Mucosa of rectum (tissue), 2 donors: Measurements from ENCODE around the gene GPRASP1.
"Not testable (repeated sequence)": the region's sequence is repeated elsewhere in the genome, so short reads cannot be mapped to it uniquely, and the experiment has no call there.

Experiments
- H3K27ac ChIP-seq, 2 donors: one replicate each; pipeline ENCODE4 v1.7.0; 2013; ENCODE audit warnings: inconsistent platforms in 2 of 2, low read depth in 2 of 2, low read length in 2 of 2
- H3K27me3 ChIP-seq, 2 donors: one replicate each; pipeline ENCODE4 v1.7.0; 2013; ENCODE audit warnings: low read length in 2 of 2; ENCODE audit not compliant: control insufficient read depth in 2 of 2, insufficient read depth in 2 of 2
- H3K36me3 ChIP-seq, 2 donors: one replicate each; pipeline ENCODE4 v1.7.0; 2013; ENCODE audit warnings: low read length in 2 of 2; ENCODE audit not compliant: control insufficient read depth in 2 of 2, insufficient read depth in 2 of 2
- H3K4me1 ChIP-seq, 2 donors: one replicate each; pipeline ENCODE4 v1.7.0; 2013; ENCODE audit warnings: low read length in 2 of 2, mild to moderate bottlenecking in 1 of 2; ENCODE audit not compliant: control insufficient read depth in 2 of 2, insufficient read depth in 2 of 2
- H3K4me3 ChIP-seq, 2 donors: one replicate each; pipeline ENCODE4 v1.7.0; 2013; ENCODE audit warnings: low read length in 2 of 2
- H3K9ac ChIP-seq, 2 donors: one replicate each; pipeline ENCODE4 v1.7.0; 2013; ENCODE audit warnings: low read length in 2 of 2, low read depth in 1 of 2, mild to moderate bottlenecking in 1 of 2
- H3K9me3 ChIP-seq, 2 donors: one replicate each; pipeline ENCODE4 v1.7.0; 2013; ENCODE audit warnings: low read length in 2 of 2; ENCODE audit not compliant: control insufficient read depth in 2 of 2
- donor health status: healthy.
- donor health status: Normal muscosa, but diverticular disease.

GPRASP1 gene

DNA sequence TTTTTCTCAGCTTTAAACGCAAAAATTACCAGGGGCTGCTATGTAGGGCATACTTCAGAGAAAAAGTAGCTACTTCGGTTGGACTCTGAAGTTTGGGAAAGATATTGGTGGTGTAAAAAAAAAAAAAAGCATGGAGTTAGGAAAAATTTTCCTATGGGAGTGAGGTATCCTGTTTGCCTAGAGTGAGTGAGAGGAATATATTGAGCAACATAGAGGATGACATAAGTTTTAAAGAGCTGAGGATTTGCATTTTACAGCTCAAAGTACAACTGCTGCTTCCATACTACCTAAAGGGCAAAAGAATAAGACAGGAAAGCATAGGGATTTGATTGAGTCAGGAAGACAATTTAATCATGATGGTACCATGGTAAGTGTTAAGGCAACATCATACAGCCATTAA is 7.3 kb downstream of the GPRASP1 start:
- Histone ChIP-seq H3K4me1 (peaks cover 0 to 4% of the 10 kb centered on the region in 2 donors), H3K27me3 (no peaks in the 10 kb centered on the region), H3K9me3 (no peaks in the 10 kb centered on the region), H3K27ac (no peak overlapping the region), H3K36me3 (no peaks in the 10 kb centered on the region), H3K9ac (no peak overlapping the region), H3K4me3 (no peak overlapping the region)

DNA sequence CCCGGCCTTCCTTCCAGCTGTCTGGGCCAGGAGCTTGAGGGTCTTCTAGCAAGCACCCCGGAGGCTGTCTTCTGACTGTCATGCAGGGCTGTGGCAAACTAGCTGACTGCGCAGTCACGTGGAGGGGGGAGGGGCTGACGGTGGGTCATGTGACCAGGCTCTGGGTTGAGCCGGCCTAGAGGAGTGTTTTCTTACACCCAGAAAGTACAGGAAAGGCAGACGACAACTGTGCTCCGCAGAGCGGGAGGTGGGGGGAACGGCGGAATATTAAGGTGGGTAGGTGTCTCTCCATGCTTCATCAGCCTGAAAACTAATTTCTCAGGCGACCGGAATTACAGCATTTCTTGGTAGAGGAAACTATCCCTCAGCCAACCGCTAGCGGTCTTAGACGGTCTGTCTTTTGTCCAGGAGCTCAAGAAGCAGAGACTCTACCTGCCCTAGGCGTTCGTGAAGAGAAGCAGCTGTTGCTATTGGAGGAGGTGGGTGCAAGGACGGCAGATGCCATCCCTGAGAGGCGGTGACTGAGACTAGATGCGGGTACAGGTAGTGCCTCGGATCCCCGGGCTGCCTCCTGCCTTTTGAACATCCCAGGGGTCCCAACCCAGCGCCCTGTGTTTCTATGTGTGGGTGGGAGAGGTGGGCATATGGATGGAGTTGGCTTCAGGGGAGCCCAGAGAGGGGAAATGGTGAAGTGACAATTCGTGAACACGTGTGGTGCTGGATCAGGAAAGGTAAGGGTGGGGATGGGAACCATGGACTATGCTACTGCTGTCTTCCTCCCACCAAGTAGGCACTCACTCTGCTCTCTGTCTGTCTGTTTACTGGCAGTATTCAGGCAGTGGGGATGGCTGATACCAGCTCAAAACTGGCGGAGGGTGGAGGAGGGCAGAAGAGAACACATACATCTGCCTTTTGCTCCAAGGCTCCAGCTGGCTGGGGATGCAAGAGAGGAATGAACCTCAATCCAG is 8.8 kb downstream of the GPRASP1 start:
- H3K27ac ChIP-seq, result peak overlapping the region; percentile 31 to 38
- peak overlapping the region; percentile 57 to 58 for H3K9ac ChIP-seq

DNA sequence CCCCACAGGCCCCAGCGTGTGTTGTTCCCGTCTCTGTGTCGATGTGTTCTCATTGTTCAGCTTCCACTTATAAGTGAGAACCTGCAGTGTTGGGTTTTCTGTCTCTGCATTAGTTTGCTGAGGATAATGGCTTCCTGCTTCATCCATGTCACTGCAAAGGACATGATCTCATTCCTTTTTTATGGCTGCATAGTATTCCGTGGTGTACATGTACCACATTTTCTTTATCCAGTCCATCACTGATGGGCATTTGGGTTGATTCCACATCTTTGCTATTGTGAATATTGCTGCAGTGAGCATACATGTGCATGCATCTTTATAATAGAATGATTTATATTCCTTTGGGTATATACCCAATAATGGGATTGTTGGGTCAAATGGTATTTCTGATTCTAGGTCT is 12.5 kb downstream of the GPRASP1 start:
- H3K9me3 ChIP-seq, H3K9ac ChIP-seq, H3K27me3 ChIP-seq, H3K4me1 ChIP-seq, H3K4me3 ChIP-seq, H3K36me3 ChIP-seq, H3K27ac ChIP-seq: not testable (repeated sequence)

More for the DNA sequence above, 8.8 kb downstream of the GPRASP1 start:
- no peaks in the 10 kb centered on the region for H3K9me3 ChIP-seq
- H3K4me3 ChIP-seq, result peak overlapping the region; percentile 63 to 81
- H3K36me3 ChIP-seq, result no peaks in the 10 kb centered on the region
- no peaks in the 10 kb centered on the region for H3K27me3 ChIP-seq
- H3K4me1 ChIP-seq, result peaks cover 0 to 4% of the 10 kb centered on the region in 2 donors

DNA sequence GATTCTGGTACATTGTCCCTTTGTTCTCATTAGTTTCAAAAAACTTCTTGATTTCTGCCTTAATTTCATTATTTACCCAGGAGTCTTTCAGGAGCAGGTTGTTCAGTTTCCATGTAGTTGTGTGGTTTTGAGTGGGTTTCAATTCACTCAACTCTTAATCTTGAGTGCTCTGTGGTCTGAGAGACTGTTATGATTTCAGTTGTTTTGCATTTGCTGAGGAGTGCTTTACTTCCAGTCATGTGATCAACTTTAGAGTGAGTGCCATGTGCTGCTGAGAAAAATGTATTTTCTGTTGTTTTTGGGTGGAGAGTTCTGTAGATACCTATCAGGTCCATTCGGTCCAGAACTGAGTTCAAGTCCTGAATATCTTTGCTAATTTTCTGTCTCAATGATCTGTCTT is 15.8 kb downstream of the GPRASP1 start:
- H3K9me3 ChIP-seq, H3K9ac ChIP-seq, H3K4me1 ChIP-seq, H3K27ac ChIP-seq, H3K27me3 ChIP-seq, H3K4me3 ChIP-seq, H3K36me3 ChIP-seq: not testable (repeated sequence)

DNA sequence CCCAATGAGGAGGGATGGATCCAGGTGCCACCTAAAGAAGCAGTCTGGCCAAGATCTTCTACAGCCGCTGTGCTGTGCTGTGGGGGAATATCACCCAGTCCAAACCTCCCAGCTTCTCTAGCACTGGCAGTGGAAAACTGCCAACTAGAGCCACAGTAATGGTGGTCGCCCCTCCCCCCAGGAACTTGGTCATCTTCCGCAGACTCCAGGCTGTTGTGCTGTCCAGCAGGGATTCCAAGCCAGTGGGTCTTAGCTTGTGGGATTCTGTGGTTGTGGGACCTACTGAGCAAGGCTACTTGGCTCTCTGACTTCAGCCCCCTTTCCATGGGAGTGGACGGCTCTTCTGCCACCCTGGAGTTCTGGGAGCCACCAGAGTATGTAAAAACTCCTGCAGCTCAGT is 18.2 kb downstream of the GPRASP1 start:
- H3K4me3 ChIP-seq, result no peak overlapping the region
- H3K9me3 ChIP-seq, result no peaks in the 10 kb centered on the region
- H3K27me3 ChIP-seq, result no peaks in the 10 kb centered on the region
- no peak overlapping the region for H3K27ac ChIP-seq
- no peaks in the 10 kb centered on the region for H3K4me1 ChIP-seq
- no peak overlapping the region for H3K9ac ChIP-seq
- H3K36me3 ChIP-seq, result no peaks in the 10 kb centered on the region

DNA sequence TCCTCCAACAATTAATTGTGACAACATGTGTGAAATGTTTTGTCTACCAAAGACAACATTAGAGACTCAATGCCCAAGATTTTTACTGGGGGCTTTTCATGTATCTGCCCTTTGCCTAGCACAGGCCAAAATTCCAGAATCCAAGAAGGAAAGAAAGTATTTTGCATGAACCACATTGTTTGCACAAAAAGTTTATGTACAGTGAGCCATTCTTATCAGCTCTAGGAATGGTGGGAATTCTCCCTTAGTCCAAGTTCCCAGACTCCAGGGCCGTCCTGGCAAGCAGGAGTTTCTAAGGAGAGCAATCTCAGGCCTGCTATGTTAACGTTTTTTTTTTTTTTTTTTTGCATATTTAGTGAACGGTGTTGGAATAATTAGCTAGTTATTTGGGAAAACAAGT is 21.6 kb downstream of the GPRASP1 start:
- Histone ChIP-seq H3K36me3 (no peaks in the 10 kb centered on the region), H3K27me3 (no peaks in the 10 kb centered on the region), H3K27ac (no peak overlapping the region)

DNA sequence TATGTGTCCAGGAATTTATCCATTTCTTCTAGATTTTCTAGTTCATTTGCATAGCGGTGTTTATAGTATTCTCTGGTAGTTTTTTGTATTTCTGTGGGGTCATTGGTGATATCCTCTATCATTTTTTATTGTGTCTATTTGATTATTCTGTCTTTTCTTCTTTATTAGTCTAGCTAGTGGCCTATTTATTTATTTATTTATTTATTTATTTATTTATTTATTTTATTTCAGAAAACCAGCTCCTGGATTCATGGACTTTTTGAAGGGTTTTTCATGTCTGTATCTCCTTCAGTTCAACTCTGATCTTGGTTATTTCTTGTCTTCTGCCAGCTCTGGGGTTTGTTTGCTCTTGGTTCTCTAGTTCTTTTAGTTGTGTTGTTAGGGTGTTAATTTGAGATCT is 26.2 kb downstream of the GPRASP1 start:
- not testable (repeated sequence) for H3K9ac ChIP-seq, H3K36me3 ChIP-seq, H3K4me1 ChIP-seq, H3K9me3 ChIP-seq, H3K4me3 ChIP-seq, H3K27ac ChIP-seq, H3K27me3 ChIP-seq

More for the DNA sequence above, 21.6 kb downstream of the GPRASP1 start:
- H3K9me3 ChIP-seq, result no peaks in the 10 kb centered on the region
- H3K9ac ChIP-seq, result no peak overlapping the region
- H3K4me1 ChIP-seq, result no peaks in the 10 kb centered on the region
- H3K4me3 ChIP-seq, result no peak overlapping the region

DNA sequence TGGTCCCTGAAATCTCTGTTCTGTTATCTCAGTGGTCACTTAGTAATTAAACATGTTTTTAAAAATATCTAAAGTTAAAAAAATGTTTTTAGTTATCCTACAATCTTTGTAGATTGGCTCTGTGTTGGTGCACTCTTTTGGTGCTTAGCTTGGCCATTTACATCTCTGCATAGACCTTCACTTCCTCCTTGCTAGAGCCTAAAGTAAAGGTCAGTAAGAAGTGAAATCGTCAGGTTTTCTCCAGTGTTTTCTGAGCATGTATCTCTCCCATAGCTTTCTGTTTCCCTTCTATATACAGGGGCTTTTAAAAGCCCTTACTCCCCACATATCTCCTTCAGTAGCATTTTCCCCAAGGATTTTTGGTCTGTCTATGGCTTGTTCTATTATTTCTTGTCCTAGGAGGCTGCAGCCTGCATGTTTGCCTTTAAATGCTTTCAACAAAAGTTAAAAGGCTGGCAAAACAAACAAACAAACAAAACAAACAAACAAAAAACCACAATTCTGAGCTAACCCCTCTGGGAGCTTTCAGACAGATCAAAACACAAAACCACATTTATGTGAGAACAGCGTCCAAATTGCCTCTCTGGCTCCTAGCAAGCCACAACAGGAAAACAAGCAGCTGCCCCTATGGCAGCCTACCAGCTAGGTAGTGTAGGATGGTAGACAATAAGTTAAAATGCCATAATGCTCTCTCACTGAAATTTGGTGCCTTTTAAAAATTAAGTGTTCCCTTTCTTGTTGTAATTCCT is 33.7 kb downstream of the GPRASP1 start:
- Histone ChIP-seq H3K9ac (no peak overlapping the region), H3K27me3 (no peaks in the 10 kb centered on the region), H3K9me3 (peaks cover 0 to 2% of the 10 kb centered on the region in 2 donors), H3K36me3 (no peaks in the 10 kb centered on the region), H3K27ac (no peak overlapping the region), H3K4me3 (no peak overlapping the region), H3K4me1 (no peaks in the 10 kb centered on the region)

DNA sequence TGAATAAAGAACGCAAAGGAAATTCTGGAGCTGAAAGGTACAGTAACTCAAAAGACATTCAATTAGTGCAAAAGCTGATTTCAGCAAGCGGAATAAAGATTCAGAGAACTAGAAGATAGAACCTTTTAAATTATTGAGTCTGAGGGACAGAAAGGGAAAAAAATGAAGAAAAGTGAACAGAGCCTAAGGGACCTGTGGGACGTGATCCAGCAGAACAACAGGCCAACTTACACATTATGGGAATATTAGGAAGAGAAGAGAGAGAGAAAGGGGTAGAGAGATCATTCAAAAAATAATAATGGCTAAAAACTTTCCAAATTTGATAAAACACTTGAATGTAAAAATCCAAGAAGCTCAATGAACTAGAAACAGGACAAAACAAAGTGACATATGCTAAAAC is 43.5 kb downstream of the GPRASP1 start:
- Histone ChIP-seq H3K9me3 (no peaks in the 10 kb centered on the region), H3K27me3 (no peaks in the 10 kb centered on the region), H3K27ac (no peak overlapping the region), H3K36me3 (no peaks in the 10 kb centered on the region), H3K4me1 (no peaks in the 10 kb centered on the region), H3K9ac (no peak overlapping the region), H3K4me3 (no peak overlapping the region)

DNA sequence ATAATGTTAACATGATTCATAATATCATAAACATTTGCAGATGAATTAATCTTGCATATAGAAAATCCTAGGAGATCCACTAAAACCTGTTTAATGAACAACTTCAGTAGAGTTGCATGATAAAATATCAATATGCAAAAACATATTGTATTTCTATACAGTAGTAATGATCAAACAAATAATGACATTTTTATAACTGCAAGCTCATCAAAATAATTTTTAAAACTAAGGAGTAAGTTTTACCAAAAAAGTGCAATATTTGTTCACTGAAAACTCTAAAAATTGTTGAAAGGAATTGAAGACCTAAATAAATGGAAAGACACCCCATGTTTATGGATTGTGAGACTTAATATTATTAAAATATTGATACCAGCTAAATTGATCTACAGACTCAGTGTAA is 45.0 kb downstream of the GPRASP1 start:
- Histone ChIP-seq H3K27ac (no peak overlapping the region), H3K27me3 (no peaks in the 10 kb centered on the region), H3K36me3 (no peaks in the 10 kb centered on the region), H3K4me1 (no peaks in the 10 kb centered on the region), H3K9me3 (no peaks in the 10 kb centered on the region), H3K4me3 (no peak overlapping the region), H3K9ac (no peak overlapping the region)
